Cardiac septum (tissue), 1 donor: Measurements from ENCODE around the gene PELO. TPM values are rescaled to one million over a fixed set of nuclear protein-coding genes. Genes with fewer than 3 reads are reported as not detected.

Source experiments
- DNase-seq: peaks from one replicate; pipeline ENCODE4 v3.0.0-alpha.2; 2020; ENCODE audit warnings: low spot score
- intact Hi-C: fragments of 100-400 bp; cut with DNase I; formaldehyde crosslinking; loops from one replicate; pipeline ENCODE4 v1.14.0; 2022
- total RNA-seq: library from RNA; stranded (reverse); fragmentation: NEBNext Ultra II Directional; extraction: Animal tissue kit (Norgen Biotek cat#: 25700); gene quantifications from one replicate; pipeline ENCODE4 v1.2.1, GENCODE V29; 2021
- donor health status: DM: no; HTN: no; CAD: no.

The PELO gene
- total RNA-seq, 1 donor from 2014 or later, result 29.3 TPM

- intact Hi-C loops, result no loop called here
- DNase-seq, result no peak
Observed at GRCh38 chr5:52770287-52770939, 17.3 kb upstream of the PELO start.

DNA sequence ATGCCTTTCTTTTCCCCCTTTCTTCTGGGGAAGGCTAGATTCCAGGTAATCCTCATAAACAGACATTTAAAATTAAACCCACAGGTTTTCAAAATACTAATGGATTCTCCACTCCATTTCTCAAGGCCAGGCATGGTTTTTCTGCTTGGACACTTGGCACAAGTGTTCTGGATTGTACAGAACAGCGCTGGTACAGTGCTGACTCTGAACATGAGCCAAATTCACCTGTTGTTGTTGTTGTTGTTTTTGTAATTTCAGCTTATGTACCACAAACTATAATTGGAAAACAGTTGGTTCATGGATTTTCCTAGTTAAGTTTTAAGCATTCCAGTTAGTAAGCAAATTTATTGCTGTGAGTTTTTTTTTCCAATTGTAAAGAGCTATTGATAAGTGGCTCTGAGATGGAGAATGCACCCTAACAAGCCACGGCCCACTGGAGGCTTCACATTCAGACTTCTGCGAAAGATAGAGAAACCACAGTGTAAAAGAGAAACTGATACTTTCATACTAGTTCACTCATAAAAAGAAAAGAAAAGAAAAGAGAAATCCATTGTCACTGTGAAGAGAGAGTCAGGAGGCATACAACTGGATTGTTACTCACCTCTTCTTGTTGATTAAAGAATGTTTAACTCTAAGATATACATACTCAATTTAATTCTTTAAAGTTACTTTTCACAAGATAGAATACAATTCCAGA lies 16.2 kb upstream of the PELO start:
- intact Hi-C loops, result no loop called here
- DNase-seq, result no peak

- intact Hi-C loops, result no loop called here
- no peak for DNase-seq
Observed at GRCh38 chr5:52772668-52773067, 15.0 kb upstream of the PELO start.

- intact Hi-C loops, result no loop called here
- no peak for DNase-seq
Observed at GRCh38 chr5:52773342-52773741, 14.4 kb upstream of the PELO start.

GRCh38 chr5:52774005-52774410 lies 13.7 kb upstream of the PELO start:
- no peak for DNase-seq
- intact Hi-C loops, result no loop called here

DNA sequence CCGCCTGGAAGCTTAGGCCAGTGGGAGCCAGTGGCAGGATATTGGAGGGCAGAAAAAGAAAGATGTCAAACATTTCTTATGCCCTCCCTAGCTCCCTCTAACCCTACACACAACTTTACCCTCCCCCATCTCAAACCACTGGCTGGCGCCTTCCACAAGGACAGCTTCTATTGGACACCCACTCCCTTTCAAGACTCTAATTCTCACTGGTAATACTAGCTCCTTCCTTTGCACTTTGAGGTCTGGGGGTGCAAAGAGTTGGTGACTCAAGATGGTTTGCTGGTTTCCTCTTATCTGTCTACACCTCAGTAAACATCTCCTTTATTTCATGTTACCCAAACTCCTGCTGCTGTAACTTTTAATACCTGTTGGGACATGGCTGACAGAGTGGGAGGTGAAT lies 11.6 kb upstream of the PELO start:
- no peak for DNase-seq
- intact Hi-C loops, result no loop called here

- intact Hi-C loops, result no loop called here
- no peak for DNase-seq
Observed at GRCh38 chr5:52777186-52777585, 10.5 kb upstream of the PELO start.

GRCh38 chr5:52778781-52779180 lies 8.9 kb upstream of the PELO start:
- DNase-seq, result no peak
- intact Hi-C loops, result no loop called here

GRCh38 chr5:52779213-52779612 lies 8.5 kb upstream of the PELO start:
- intact Hi-C loops, result no loop called here
- no peak for DNase-seq

- intact Hi-C loops, result loop anchor here (10.0 kb wide), 1 partner anchor 321 kb away; the partner anchor contains the start of gene MOCS2
- DNase-seq, result no peak
Observed at GRCh38 chr5:52783226-52783959, 4.3 kb upstream of the PELO start.

DNA sequence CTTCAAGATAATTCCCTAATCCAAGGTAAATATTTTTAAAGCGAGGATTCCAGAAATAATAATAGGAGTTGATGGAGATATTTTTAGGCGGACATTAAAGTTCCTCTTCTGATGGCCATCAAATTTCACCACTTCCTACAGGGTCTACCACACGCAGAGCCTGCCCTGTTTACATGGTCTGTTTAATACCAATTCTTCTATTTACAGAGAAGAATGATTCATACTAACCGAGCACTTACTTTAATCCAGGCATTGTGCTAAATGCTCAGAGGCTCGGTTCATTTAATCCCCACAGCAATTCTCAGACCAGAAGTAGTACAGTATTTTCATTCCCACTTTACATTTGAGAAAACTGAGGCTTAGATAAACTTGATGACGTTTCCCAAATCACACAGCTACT lies 3.0 kb upstream of the PELO start:
- intact Hi-C loops, result loop anchor here (5.0 to 10.0 kb wide), 4 partner anchors 57 to 320 kb away; partner anchors contain the start of gene MOCS2
- no peak for DNase-seq

DNA sequence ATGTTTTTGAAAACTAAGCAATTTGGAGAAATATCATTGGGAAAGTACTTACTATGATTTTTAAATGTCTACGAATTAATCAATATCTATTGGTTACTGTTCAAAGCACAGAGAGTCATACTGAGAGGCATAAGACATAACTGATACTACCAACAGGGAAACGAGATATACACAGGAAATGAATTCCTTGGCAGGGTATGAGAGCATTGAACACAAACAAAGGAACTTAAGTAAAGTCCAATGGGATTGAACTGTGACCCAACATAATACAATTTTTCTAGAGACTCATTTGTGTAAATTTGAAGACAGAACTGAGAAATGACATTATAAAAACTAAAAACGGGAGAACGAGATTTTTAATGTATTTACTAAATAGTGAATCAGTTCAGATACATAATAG lies 1.3 kb upstream of the PELO start:
- no peak for DNase-seq
- intact Hi-C loops, result loop anchor here (5.0 to 10.0 kb wide), 4 partner anchors 56 to 318 kb away; partner anchors contain the start of gene MOCS2

DNA sequence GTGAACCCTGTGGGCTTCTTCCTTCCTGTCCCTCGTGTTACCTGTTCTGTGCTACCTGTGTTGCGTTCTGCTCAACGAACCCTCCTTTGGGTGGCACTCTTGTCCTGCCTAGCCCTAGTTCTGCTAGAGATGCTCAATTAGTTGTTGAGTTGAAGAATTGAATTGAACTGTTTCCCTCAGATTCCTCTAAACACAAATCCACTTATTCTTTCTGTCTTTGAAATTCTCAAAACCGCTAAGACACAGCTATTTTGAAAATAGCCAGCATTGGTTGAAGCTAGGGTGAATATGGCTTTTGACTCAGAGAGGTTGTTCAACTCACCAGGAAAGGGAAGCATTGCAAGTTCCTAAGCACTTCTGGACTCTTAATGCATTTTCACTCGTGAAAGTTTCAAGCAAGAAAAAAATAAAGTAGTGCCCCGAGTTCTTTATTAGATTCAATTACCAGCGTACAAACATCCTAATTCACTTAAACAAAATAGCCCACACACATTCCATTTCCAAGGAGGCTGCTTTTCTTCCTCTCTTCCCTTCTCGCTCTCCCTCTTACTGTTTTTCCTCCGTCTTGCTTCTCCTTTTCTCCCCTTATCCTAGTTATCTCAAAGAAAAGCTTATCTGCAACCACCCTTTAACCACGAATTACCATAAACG lies 642 bp upstream of the PELO start:
- DNase-seq, result no peak
- intact Hi-C loops, result loop anchor here (5.0 to 10.0 kb wide), 4 partner anchors 55 to 318 kb away; partner anchors contain the start of gene MOCS2

- DNase-seq, result no peak
- intact Hi-C loops, result loop anchor here (2.0 to 10.0 kb wide), 5 partner anchors 54 to 316 kb away; partner anchors contain the start of gene MOCS2
Observed at GRCh38 chr5:52788505-52788821, 747 bp downstream of the PELO start.

DNA sequence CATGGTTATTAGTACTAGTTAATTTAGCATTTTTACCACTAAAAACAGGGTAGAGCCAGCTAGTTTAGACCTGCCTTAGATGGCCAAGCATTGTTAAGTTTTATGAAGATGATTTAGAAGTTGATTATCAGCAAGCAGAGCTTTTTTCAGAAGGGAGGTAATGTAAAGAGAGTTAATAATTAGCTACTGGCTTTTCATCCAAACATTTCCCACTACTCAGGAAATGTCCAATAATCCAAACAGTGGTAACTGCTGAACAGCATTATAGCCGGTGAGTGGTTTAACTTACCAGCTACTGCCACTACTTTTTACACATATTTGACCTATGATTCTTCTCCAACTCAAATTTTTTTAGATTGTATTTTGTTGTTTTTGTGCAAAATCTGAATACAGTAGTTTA lies 1.7 kb downstream of the PELO start:
- intact Hi-C loops, result loop anchor here (2.0 to 10.0 kb wide), 5 partner anchors 53 to 315 kb away; partner anchors contain the start of gene MOCS2
- DNase-seq, result no peak

- intact Hi-C loops, result loop anchor here (2.0 to 10.0 kb wide), 5 partner anchors 52 to 315 kb away; partner anchors contain the start of gene MOCS2
- no peak for DNase-seq
Observed at GRCh38 chr5:52789851-52790250, 2.1 kb downstream of the PELO start.

GRCh38 chr5:52791366-52791765 lies 3.6 kb downstream of the PELO start:
- DNase-seq, result no peak
- intact Hi-C loops, result no loop called here

GRCh38 chr5:52794519-52794918 lies 6.8 kb downstream of the PELO start:
- no peak for DNase-seq
- intact Hi-C loops, result no loop called here

DNA sequence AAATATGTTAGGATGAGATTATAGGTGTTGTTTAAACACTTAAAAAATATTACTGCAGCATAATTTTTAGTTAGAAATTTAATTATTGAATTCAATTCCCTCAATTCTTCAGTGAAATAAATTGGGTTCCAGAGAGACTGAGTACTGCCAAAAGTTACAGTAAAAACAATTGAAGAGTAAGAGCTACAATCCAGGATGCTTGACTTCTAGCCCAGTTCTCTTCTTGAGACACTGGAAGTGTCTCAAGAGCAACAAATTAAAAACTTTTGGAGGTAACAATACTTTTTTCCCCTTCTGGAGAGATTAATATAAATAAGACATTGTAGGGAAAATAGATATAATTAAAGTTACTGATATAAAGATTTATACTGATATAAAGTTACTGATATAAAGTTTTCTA lies 8.3 kb downstream of the PELO start:
- DNase-seq, result no peak
- intact Hi-C loops, result no loop called here

DNA sequence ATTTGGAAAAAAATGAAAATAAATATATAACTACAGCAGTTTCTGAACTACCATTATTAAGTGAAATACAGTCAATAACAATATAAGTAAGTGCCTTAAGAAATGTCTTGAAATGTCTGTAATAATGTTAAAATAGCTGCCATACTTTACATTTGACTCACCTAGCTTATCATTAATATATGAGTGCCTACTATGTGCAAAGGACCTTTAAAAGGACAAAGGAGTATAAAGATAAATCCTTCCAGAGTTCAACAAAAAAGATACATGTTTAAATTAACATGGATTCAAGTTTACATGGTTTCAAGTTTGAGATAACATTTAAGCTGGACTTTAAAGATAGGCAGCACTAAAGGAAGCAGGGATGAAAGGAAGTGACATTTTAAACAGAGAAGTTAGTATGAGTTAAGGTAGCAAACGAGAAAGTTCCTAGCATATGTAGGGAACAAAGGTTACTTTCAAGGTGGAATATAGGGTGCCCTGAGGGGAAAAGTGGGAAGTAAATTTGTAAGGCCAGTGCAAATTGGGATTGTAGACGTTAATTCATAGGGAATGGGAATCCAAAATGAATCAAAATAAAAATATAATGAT lies 8.9 kb downstream of the PELO start:
- intact Hi-C loops, result no loop called here
- no peak for DNase-seq
